ENCODE measurements around the gene CNOT1.

Gene CNOT1

DNA sequence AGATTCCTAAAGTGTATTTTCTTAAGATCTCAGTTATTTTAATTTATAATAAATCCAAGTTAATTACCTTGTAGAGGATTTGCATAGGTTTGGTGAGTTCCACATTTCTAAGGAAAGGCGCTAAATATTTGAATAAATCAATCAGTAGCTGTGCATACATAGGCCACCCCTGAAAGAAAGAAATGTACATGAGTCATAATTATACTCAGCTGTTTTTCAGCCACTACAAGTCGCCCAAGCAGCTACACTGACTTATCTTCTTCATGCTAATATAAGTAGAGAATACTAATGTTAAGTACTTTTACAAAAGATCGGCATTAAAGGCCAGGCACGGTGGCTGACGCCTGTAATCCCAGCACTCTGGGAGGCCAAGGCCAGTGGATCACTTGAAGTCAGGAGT lies 99.4 kb downstream of the CNOT1 start:
- TF ChIP-seq, protein P1, sequence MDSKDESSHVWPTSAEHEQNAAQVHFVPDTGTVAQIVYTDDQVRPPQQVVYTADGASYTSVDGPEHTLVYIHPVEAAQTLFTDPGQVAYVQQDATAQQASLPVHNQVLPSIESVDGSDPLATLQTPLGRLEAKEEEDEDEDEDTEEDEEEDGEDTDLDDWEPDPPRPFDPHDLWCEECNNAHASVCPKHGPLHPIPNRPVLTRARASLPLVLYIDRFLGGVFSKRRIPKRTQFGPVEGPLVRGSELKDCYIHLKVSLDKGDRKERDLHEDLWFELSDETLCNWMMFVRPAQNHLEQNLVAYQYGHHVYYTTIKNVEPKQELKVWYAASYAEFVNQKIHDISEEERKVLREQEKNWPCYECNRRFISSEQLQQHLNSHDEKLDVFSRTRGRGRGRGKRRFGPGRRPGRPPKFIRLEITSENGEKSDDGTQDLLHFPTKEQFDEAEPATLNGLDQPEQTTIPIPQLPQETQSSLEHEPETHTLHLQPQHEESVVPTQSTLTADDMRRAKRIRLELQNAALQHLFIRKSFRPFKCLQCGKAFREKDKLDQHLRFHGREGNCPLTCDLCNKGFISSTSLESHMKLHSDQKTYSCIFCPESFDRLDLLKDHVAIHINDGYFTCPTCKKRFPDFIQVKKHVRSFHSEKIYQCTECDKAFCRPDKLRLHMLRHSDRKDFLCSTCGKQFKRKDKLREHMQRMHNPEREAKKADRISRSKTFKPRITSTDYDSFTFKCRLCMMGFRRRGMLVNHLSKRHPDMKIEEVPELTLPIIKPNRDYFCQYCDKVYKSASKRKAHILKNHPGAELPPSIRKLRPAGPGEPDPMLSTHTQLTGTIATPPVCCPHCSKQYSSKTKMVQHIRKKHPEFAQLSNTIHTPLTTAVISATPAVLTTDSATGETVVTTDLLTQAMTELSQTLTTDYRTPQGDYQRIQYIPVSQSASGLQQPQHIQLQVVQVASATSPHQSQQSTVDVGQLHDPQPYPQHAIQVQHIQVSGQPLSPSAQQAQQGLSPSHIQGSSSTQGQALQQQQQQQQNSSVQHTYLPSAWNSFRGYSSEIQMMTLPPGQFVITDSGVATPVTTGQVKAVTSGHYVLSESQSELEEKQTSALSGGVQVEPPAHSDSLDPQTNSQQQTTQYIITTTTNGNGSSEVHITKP (tag by site-specific recombination; IDR thresholded peaks at IDR 0.05) = no peak
- TF ChIP-seq ZNF792 (tag by site-specific recombination; IDR thresholded peaks at IDR 0.05) (no peak), ZNF747 (tag by site-specific recombination; IDR thresholded peaks at IDR 0.05) (no peak), ZNF274 (IDR thresholded peaks at IDR 0.05; ENCODE audit: low read length) (no peak), ZNF274 (tag by site-specific recombination; IDR thresholded peaks at IDR 0.05; ENCODE audit: borderline replicate concordance) (no peak), ZNF777 (tag by site-specific recombination; IDR thresholded peaks at IDR 0.05; ENCODE audit: borderline replicate concordance) (no peak), BCL11B (tag by site-specific recombination; IDR thresholded peaks at IDR 0.05; ENCODE audit: low read depth) (no peak), ZNF23 (tag by site-specific recombination; IDR thresholded peaks at IDR 0.05; ENCODE audit: borderline replicate concordance) (no peak), ZNF521 (tag by site-specific recombination; IDR thresholded peaks at IDR 0.05) (no peak), ZFP41 (tag by site-specific recombination; IDR thresholded peaks at IDR 0.05; ENCODE audit: borderline replicate concordance) (no peak), ZBTB17 (tag by site-specific recombination; IDR thresholded peaks at IDR 0.05) (no peak), RBAK (tag by site-specific recombination; IDR thresholded peaks at IDR 0.05) (no peak)
- TF ChIP-seq, protein P2, sequence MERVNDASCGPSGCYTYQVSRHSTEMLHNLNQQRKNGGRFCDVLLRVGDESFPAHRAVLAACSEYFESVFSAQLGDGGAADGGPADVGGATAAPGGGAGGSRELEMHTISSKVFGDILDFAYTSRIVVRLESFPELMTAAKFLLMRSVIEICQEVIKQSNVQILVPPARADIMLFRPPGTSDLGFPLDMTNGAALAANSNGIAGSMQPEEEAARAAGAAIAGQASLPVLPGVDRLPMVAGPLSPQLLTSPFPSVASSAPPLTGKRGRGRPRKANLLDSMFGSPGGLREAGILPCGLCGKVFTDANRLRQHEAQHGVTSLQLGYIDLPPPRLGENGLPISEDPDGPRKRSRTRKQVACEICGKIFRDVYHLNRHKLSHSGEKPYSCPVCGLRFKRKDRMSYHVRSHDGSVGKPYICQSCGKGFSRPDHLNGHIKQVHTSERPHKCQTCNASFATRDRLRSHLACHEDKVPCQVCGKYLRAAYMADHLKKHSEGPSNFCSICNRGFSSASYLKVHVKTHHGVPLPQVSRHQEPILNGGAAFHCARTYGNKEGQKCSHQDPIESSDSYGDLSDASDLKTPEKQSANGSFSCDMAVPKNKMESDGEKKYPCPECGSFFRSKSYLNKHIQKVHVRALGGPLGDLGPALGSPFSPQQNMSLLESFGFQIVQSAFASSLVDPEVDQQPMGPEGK (tag by site-specific recombination; IDR thresholded peaks at IDR 0.05) = no peak
- TF ChIP-seq, protein P3, sequence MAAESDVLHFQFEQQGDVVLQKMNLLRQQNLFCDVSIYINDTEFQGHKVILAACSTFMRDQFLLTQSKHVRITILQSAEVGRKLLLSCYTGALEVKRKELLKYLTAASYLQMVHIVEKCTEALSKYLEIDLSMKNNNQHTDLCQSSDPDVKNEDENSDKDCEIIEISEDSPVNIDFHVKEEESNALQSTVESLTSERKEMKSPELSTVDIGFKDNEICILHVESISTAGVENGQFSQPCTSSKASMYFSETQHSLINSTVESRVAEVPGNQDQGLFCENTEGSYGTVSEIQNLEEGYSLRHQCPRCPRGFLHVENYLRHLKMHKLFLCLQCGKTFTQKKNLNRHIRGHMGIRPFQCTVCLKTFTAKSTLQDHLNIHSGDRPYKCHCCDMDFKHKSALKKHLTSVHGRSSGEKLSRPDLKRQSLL (tag by site-specific recombination; IDR thresholded peaks at IDR 0.05) = no peak
- TF ChIP-seq, protein P4, sequence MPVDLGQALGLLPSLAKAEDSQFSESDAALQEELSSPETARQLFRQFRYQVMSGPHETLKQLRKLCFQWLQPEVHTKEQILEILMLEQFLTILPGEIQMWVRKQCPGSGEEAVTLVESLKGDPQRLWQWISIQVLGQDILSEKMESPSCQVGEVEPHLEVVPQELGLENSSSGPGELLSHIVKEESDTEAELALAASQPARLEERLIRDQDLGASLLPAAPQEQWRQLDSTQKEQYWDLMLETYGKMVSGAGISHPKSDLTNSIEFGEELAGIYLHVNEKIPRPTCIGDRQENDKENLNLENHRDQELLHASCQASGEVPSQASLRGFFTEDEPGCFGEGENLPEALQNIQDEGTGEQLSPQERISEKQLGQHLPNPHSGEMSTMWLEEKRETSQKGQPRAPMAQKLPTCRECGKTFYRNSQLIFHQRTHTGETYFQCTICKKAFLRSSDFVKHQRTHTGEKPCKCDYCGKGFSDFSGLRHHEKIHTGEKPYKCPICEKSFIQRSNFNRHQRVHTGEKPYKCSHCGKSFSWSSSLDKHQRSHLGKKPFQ (tag by site-specific recombination; IDR thresholded peaks at IDR 0.05) = no peak
- TF ChIP-seq, protein P5, sequence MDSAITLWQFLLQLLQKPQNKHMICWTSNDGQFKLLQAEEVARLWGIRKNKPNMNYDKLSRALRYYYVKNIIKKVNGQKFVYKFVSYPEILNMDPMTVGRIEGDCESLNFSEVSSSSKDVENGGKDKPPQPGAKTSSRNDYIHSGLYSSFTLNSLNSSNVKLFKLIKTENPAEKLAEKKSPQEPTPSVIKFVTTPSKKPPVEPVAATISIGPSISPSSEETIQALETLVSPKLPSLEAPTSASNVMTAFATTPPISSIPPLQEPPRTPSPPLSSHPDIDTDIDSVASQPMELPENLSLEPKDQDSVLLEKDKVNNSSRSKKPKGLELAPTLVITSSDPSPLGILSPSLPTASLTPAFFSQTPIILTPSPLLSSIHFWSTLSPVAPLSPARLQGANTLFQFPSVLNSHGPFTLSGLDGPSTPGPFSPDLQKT (IDR thresholded peaks at IDR 0.05; ENCODE audit: borderline replicate concordance, low read depth, low read length) = no peak
- TF ChIP-seq, protein P6, sequence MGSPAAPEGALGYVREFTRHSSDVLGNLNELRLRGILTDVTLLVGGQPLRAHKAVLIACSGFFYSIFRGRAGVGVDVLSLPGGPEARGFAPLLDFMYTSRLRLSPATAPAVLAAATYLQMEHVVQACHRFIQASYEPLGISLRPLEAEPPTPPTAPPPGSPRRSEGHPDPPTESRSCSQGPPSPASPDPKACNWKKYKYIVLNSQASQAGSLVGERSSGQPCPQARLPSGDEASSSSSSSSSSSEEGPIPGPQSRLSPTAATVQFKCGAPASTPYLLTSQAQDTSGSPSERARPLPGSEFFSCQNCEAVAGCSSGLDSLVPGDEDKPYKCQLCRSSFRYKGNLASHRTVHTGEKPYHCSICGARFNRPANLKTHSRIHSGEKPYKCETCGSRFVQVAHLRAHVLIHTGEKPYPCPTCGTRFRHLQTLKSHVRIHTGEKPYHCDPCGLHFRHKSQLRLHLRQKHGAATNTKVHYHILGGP (tag by site-specific recombination; IDR thresholded peaks at IDR 0.05) = no peak
- no peak overlapping the region for H3K4me3 ChIP-seq (ENCODE audit: low read depth, low read length)
- no peaks in the 10 kb centered on the region for H3K4me1 ChIP-seq (ENCODE audit: control insufficient read depth, insufficient read depth, low read length)
- no peak overlapping the region for H3K27ac ChIP-seq (ENCODE audit: extremely low read depth, low read depth, low read length)
- peaks cover 72 to 96% of the 10 kb centered on the region in 2 experiments for H3K36me3 ChIP-seq (ENCODE audit: control insufficient read depth in 2 of 2, insufficient read depth in 1 of 2, low read length in 2 of 2)
- CTCF ChIA-PET = interaction anchor here (0.8 kb wide), 1 partner anchor 9 kb away, joined by 4 read pairs; no protein-coding TSS in a partner anchor
- no peaks in the 10 kb centered on the region for H3K9me3 ChIP-seq (ENCODE audit: control insufficient read depth, insufficient read depth, low read depth, low read length)
- POLR2A ChIA-PET = no interaction called here
